Right ventricle myocardium inferior (tissue), 1 donor: ENCODE measurements around the gene WNT9B. TPM values are rescaled to one million over a fixed set of nuclear protein-coding genes. Genes with fewer than 3 reads are reported as not detected.

ENCODE experiments used
- ATAC-seq: fragments of 200-7000 bp; cut with Tn5 transposase; one replicate; pipeline ENCODE4 v1.9.1; 2020; ENCODE audit warnings: mild to moderate bottlenecking, moderate library complexity
- DNase-seq: peaks from one replicate; pipeline ENCODE4 v3.0.0; 2021; ENCODE audit errors: missing footprints
- intact Hi-C: fragments of 100-400 bp; cut with DNase I; formaldehyde crosslinking; loops from one replicate; pipeline ENCODE4 v1.11.0; 2022
- total RNA-seq: library from RNA; stranded (reverse); fragmentation: NEBNext Ultra II Directional; extraction: Animal tissue kit (Norgen Biotek cat#: 25700); gene quantifications from one replicate; pipeline ENCODE4 v1.2.1, GENCODE V29; 2021
- donor health status: DM: no; HTN: yes; CAD: no; lungs with severe emphysema.

The WNT9B gene
- total RNA-seq, 1 donor from 2014 or later = not detected

GRCh38 chr17:46874906-46875305 is 23.5 kb downstream of the WNT9B start:
- DNase-seq (no peak), ATAC-seq (no peak)
- intact Hi-C loops = no loop called here

GRCh38 chr17:46875849-46876352 is 24.5 kb downstream of the WNT9B start:
- DNase-seq (no peak), ATAC-seq (no peak)
- intact Hi-C loops = no loop called here

- DNase-seq (no peak), ATAC-seq (no peak)
- intact Hi-C loops = no loop called here
Measured at GRCh38 chr17:46876353-46876887, 25.0 kb downstream of the WNT9B start.

- ATAC-seq (no peak), DNase-seq (no peak)
- intact Hi-C loops = no loop called here
Measured at GRCh38 chr17:46876926-46877325, 25.5 kb downstream of the WNT9B start.

- intact Hi-C loops = no loop called here
- DNase-seq = no peak
- peak; percentile 25 for ATAC-seq
Measured at GRCh38 chr17:46877466-46877865, 26.1 kb downstream of the WNT9B start.

GRCh38 chr17:46878055-46878454 is 26.7 kb downstream of the WNT9B start:
- peak; percentile 80 for ATAC-seq
- intact Hi-C loops = no loop called here
- DNase-seq = no peak

- intact Hi-C loops = no loop called here
- no peak for DNase-seq
- ATAC-seq = no peak
Measured at GRCh38 chr17:46879101-46879500, 27.7 kb downstream of the WNT9B start.

- no peak for ATAC-seq
- no peak for DNase-seq
- intact Hi-C loops = no loop called here
Measured at GRCh38 chr17:46881015-46881414, 29.6 kb downstream of the WNT9B start.

GRCh38 chr17:46882666-46883065 is 31.3 kb downstream of the WNT9B start:
- no peak for DNase-seq
- intact Hi-C loops = no loop called here
- no peak for ATAC-seq

- DNase-seq (no peak), ATAC-seq (no peak)
- intact Hi-C loops = no loop called here
Measured at GRCh38 chr17:46883871-46884520, 32.6 kb downstream of the WNT9B start.

- no peak for ATAC-seq
- intact Hi-C loops = no loop called here
Measured at GRCh38 chr17:46884552-46884951, 33.2 kb downstream of the WNT9B start.

GRCh38 chr17:46885415-46886309 is 34.3 kb downstream of the WNT9B start:
- intact Hi-C loops = no loop called here
- peak; percentile 52 for ATAC-seq

More at GRCh38 chr17:46884552-46884951, 33.2 kb downstream of the WNT9B start:
- DNase-seq = no peak

GRCh38 chr17:46886310-46886663 is 34.9 kb downstream of the WNT9B start:
- DNase-seq = no peak
- no peak for ATAC-seq
- intact Hi-C loops = no loop called here

More at GRCh38 chr17:46885415-46886309, 34.3 kb downstream of the WNT9B start:
- DNase-seq = no peak

GRCh38 chr17:46887717-46888116 is 36.3 kb downstream of the WNT9B start:
- ATAC-seq (no peak), DNase-seq (no peak)
- intact Hi-C loops = no loop called here

- ATAC-seq (no peak), DNase-seq (no peak)
- intact Hi-C loops = no loop called here
Measured at GRCh38 chr17:46888727-46889126, 37.3 kb downstream of the WNT9B start.

- intact Hi-C loops = no loop called here
- no peak for DNase-seq
Measured at GRCh38 chr17:46889519-46889918, 38.1 kb downstream of the WNT9B start.

GRCh38 chr17:46889992-46890564 is 38.7 kb downstream of the WNT9B start:
- intact Hi-C loops = no loop called here
- ATAC-seq = no peak
- no peak for DNase-seq

More at GRCh38 chr17:46889519-46889918, 38.1 kb downstream of the WNT9B start:
- ATAC-seq = no peak

GRCh38 chr17:46890638-46891037 is 39.3 kb downstream of the WNT9B start:
- intact Hi-C loops = no loop called here
- DNase-seq = no peak
- no peak for ATAC-seq

- ATAC-seq (no peak), DNase-seq (no peak)
- intact Hi-C loops = no loop called here
Measured at GRCh38 chr17:46892192-46892703, 40.9 kb downstream of the WNT9B start.
